H1 (cell line): ENCODE data around the gene BRME1.
"Not testable (repeated sequence)": the region's sequence is repeated elsewhere in the genome, so short reads cannot be mapped to it uniquely, and the experiment has no call there.

Source experiments
- CTCF ChIP-seq, 3 experiments: IDR thresholded peaks; 1 replicate in 2 of 3; 2 replicates in 1 of 3; pipeline versions ENCODE4 v1.5.1 to v1.6.1; 2011; ENCODE audit warnings: low read length in 3 of 3, mild to moderate bottlenecking in 3 of 3, inconsistent platforms in 2 of 3, low read depth in 1 of 3, moderate library complexity in 1 of 3; ENCODE audit not compliant: insufficient read depth in 1 of 3; ENCODE audit errors: control extremely low read depth in 1 of 3
- ZNF274 ChIP-seq: IDR thresholded peaks from 2 replicates; pipeline ENCODE4 v1.7.0; 2012; ENCODE audit warnings: low read length, borderline replicate concordance; ENCODE audit errors: extremely low read depth

GRCh38 chr19:13851734-13852114 lies 54.2 kb downstream of the BRME1 start:
- not testable (repeated sequence) for TF ChIP-seq ZNF274; CTCF (IDR thresholded peaks at IDR 0.05; ENCODE audit: control extremely low read depth in 1 of 3, insufficient read depth in 1 of 3, low read depth in 1 of 3, low read length in 3 of 3)
